ENCODE data around the gene PRR5L. TPM values are rescaled to one million over a fixed set of nuclear protein-coding genes. Genes with fewer than 3 reads are reported as not detected.

PRR5L gene
- total RNA-seq, 1 donor = 57.0 TPM

DNA sequence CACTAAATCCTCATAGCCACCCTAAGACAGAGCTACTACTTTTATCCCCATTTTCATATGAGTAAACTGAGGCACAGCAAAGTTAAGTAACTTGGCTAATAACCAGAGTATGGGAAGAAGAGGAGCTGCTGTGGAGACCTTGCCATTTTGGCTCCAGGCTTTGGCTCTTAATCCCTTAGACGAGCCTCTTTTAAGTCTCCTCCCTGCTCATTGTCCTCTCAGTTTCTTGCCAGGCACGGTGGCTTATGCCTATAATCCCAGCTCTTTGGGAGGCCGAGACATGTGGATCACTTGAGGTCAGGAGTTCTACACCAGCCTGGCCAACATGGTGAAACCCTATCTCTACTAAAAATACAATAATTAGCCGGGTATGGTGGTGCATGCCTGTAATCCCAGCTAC, 78.6 kb downstream of the PRR5L start:
- TF ChIP-seq, protein P1, sequence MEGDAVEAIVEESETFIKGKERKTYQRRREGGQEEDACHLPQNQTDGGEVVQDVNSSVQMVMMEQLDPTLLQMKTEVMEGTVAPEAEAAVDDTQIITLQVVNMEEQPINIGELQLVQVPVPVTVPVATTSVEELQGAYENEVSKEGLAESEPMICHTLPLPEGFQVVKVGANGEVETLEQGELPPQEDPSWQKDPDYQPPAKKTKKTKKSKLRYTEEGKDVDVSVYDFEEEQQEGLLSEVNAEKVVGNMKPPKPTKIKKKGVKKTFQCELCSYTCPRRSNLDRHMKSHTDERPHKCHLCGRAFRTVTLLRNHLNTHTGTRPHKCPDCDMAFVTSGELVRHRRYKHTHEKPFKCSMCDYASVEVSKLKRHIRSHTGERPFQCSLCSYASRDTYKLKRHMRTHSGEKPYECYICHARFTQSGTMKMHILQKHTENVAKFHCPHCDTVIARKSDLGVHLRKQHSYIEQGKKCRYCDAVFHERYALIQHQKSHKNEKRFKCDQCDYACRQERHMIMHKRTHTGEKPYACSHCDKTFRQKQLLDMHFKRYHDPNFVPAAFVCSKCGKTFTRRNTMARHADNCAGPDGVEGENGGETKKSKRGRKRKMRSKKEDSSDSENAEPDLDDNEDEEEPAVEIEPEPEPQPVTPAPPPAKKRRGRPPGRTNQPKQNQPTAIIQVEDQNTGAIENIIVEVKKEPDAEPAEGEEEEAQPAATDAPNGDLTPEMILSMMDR (IDR thresholded peaks at IDR 0.05; ENCODE audit: insufficient read depth, low read depth, low read length) = no peak
- no peak for DNase-seq (ENCODE audit: low read depth)
- H3K4me3 ChIP-seq (ENCODE audit: low read depth, low read length) = no peak overlapping the region

DNA sequence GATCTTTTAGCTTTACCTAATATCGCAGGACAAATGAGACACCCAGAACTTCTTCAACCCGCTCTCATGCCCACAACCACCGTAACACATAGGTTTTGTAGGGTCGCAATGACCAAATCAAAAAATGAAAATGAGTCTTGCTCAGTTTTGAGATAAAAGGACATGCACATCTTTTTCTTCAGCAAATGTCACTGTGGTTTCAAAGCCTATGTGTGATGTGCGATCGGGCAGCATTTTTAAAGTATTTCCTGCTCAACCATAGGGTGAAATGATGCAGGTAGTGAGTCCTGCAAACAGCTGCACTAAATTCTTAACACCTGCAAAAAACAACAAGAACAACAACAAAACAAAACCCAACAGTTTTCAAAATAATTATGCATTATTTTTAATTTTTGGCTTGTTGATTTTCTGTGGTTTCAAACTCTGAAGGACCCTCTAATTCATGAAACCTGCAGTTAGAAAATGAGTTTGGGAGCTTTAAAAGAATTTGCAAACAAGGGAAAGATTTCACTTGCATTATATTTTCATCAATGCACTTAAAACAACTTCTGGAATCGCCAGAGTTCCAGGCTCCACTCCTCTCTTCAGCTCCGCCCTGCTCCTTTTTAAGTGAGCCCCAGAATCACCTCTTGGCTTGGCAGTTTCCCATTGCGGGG, 79.4 kb downstream of the PRR5L start:
- TF ChIP-seq, protein P1 (IDR thresholded peaks at IDR 0.05; ENCODE audit: insufficient read depth, low read depth, low read length) = no peak
- no peak for DNase-seq (ENCODE audit: low read depth)
- peak overlapping the region; percentile 87 for H3K4me3 ChIP-seq (ENCODE audit: low read depth, low read length)

DNA sequence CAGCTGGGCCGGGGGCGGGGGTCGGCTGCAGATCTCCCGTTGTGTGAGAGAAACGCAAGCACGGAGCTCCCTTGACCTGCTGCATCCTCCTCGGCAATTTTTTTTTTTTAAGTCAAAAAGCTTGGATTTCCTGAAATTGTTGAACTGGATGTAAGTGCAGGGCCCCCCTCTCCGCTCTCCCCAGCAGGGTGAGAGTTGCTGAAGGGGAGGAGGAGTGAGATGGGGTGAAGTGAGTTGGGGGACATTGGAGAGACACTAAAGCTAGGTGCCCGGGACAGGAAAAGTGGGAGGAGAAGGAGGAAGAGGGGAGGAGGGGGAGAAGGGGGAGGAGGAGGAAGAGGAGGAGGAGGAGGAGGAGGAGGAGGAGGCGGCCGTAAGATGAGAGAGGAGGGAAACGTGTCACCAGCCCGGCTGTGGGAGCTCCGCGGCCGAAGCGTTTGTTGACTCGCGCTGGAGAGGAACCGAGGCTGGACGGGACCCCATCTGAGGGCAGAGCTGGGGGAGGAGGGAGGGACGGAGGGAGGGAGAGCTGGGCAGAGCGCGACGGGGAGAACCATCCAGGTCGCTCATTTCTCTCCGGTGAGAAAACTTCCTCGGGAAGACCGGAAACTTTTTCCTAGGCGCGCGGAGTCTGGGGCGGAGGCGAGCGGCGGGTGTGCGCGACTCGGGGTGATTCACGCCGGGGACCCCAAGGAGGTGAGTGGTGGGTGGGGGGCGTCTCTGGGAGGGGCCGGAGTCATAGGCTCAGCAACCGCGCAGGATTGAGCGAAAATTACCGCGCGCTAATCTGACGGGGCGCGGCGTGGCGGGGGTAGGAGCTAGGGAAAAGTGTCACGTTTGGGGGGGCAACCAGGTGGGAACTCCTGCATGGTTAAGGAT, 80.2 kb downstream of the PRR5L start:
- DNase-seq (ENCODE audit: low read depth) = peak; percentile 43
- TF ChIP-seq, protein P1 (IDR thresholded peaks at IDR 0.05; ENCODE audit: insufficient read depth, low read depth, low read length) = no peak
- H3K4me3 ChIP-seq (ENCODE audit: low read depth, low read length) = peak overlapping the region; percentile 87

DNA sequence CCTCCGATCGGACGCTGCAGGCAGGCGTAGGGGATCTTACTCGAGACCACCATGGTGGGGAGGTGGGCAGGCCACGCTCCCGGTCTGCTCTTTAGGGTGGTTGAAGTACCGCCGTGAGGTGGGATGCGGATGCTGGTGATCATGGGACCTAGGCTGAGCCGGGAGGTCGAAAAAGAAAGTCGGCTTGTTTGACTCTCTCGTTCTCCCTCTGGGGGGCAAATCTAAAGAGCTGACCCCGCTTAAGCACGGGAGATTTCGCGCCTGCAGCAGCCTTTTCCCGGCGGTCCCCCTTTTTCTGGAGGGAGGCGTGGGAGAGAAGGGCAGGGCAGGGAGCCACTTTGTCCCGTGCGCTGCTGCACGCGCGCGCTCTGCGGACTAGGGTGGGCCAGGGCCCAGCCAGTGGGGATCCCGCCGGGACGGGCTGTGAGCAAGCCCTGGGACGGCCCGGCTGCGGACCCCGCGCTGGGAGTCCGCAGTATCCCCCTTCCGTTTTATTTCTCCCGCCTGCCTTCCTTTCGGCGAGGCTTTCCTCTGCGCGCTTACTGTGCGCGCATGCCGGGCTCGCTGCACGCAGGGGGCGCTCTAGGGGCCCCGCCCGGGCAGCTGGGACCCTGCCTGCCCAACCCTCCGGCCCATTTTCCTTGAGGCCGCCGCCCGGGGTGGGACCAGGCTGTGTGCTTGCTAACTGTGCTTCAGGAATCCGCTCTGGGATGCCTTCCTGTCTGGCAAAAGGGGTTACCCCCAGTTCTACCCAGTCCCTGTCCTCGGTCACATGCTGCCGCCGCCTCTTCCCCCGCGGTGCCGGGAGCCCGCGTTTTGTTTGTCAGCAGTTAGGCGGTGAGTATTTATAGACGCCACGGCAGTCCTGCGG, 81.0 kb downstream of the PRR5L start:
- peak overlapping the region; percentile 87 for H3K4me3 ChIP-seq (ENCODE audit: low read depth, low read length)
- peak; percentile 71 for DNase-seq (ENCODE audit: low read depth)
- TF ChIP-seq, protein P1 (IDR thresholded peaks at IDR 0.05; ENCODE audit: insufficient read depth, low read depth, low read length) = peak; percentile 68

DNA sequence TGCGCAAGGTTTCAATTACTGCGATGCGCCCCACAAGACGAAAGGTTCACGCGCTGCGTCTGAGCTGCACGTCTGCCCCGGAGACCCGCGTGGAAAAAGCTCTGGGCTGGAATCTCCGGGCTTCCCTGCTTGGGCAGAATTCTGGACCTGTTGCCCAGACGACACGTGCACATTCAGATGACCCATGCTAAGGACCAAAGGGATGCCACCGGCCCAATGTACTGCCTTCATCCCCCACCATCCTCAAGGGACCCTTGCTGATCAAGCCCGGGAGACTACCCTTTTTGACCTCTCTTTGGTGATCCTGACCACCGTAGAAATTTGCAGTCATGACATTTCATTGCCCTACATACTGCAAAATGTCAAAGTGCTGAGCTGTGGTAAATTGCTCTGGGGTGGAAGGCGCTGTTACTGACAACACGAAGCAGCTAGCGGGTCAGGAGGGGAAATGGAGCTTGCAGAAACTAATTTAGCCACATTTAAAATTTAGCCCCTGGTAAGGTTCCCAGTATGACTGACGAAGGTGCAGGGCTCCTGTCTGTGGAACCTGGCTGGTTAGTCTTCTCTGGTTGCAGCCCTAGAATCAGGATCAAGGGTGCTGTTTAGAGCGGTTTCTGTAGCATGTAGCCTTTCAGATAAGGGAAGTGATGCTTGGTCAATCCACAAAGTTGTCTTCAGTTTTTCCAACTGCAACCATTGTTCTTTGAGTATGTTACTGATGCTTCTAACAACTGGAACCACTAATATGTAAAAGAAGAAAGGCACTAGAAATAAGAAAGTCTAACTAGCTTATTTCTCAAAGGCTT, 81.9 kb downstream of the PRR5L start:
- TF ChIP-seq, protein P1 (IDR thresholded peaks at IDR 0.05; ENCODE audit: insufficient read depth, low read depth, low read length) = no peak
- H3K4me3 ChIP-seq (ENCODE audit: low read depth, low read length) = peak overlapping the region; percentile 87
- no peak for DNase-seq (ENCODE audit: low read depth)

DNA sequence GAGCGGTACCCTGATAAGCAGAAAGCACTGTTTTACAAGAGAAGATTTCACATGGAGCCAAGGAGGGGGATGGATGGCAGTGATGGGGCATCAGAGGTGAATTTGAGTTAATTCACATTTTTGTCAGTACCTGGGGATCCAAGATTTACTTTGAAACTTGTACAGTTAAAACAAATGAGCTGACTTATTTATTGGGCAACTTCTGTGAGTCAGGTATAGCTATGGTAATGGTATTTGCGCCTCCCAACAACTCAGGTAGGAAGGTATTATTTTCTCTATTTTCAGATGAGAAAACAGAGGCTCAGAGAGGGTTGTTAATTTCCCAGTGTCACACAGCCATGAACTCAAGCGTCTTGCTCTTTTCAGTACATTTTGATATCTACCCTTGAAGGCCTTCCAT, 83.6 kb downstream of the PRR5L start:
- H3K4me3 ChIP-seq (ENCODE audit: low read depth, low read length) = no peak overlapping the region
- no peak for DNase-seq (ENCODE audit: low read depth)
- TF ChIP-seq, protein P1 (IDR thresholded peaks at IDR 0.05; ENCODE audit: insufficient read depth, low read depth, low read length) = no peak

Measured in fibroblast of villous mesenchyme (primary cell).